Right lobe of liver (tissue), 4 donors: ENCODE data around the gene ZNF740.

Experiments used
- POLR2A ChIP-seq: fragments of 450-650 bp; IDR thresholded peaks from one replicate; pipeline ENCODE4 v1.6.1; 2017; ENCODE audit warnings: antibody characterized with exemption, mild to moderate bottlenecking
- TF ChIP-seq, protein P1 (sequence below), 4 donors: fragments of 200-600 bp in 3 of 4; fragments of 450-650 bp in 1 of 4; IDR thresholded peaks; one replicate each; pipeline versions ENCODE4 v1.5.1 to v1.8.0; 2016 to 2022; ENCODE audit warnings: antibody characterized with exemption in 4 of 4, mild to moderate bottlenecking in 2 of 4
- donor health status: DM: no; HTN: no; CAD: no.
- donor health status: DM: no; HTN: no; CAD: no.
- donor health status: DM: no; HTN: yes; CAD: no.

DNA sequence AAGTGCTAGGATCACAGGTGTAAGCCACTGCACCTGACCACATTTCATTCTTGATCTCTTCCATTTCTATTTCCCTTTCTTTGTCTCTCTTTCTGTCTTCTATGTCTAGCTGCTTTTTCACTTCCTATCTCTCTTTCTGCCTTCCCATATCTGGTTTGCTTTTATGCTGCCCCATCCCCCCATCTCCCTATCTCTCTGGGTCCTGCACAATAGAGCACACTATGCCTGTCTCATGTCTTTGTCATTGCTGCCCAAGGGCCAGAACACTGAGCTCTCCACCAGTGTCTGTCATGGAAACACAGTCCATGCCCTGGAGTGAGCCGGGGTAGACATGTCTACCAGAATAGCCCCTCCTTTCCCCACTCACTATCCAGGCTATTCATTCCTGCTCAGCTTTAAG, 63.8 kb downstream of the ZNF740 start:
- TF ChIP-seq, protein P1, sequence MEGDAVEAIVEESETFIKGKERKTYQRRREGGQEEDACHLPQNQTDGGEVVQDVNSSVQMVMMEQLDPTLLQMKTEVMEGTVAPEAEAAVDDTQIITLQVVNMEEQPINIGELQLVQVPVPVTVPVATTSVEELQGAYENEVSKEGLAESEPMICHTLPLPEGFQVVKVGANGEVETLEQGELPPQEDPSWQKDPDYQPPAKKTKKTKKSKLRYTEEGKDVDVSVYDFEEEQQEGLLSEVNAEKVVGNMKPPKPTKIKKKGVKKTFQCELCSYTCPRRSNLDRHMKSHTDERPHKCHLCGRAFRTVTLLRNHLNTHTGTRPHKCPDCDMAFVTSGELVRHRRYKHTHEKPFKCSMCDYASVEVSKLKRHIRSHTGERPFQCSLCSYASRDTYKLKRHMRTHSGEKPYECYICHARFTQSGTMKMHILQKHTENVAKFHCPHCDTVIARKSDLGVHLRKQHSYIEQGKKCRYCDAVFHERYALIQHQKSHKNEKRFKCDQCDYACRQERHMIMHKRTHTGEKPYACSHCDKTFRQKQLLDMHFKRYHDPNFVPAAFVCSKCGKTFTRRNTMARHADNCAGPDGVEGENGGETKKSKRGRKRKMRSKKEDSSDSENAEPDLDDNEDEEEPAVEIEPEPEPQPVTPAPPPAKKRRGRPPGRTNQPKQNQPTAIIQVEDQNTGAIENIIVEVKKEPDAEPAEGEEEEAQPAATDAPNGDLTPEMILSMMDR (IDR thresholded peaks at IDR 0.05), result no peak
- TF ChIP-seq POLR2A, result no peak
